Esophagus (tissue), 2 donors: ENCODE measurements around the gene RGS9BP. TPM values are rescaled to one million over a fixed set of nuclear protein-coding genes. Genes with fewer than 3 reads are reported as not detected.

ENCODE experiments used
- H3K27ac ChIP-seq, 2 donors: one replicate each; pipeline ENCODE4 v1.5.1; 2013; ENCODE audit warnings: low read depth in 2 of 2, mild to moderate bottlenecking in 2 of 2, inconsistent platforms in 1 of 2, low read length in 1 of 2, moderate library complexity in 1 of 2
- H3K27me3 ChIP-seq, 2 donors: one replicate each; pipeline ENCODE4 v1.6.1; 2013; ENCODE audit warnings: low read length in 2 of 2, control low read depth in 1 of 2, mild to moderate bottlenecking in 1 of 2; ENCODE audit not compliant: insufficient read depth in 2 of 2, control insufficient read depth in 1 of 2
- H3K36me3 ChIP-seq, 2 donors: one replicate each; pipeline ENCODE4 v1.6.1; 2013; ENCODE audit warnings: low read length in 1 of 2; ENCODE audit not compliant: control insufficient read depth in 2 of 2, insufficient read depth in 2 of 2
- H3K4me1 ChIP-seq, 2 donors: one replicate each; pipeline ENCODE4 v1.6.1; 2013; ENCODE audit warnings: low read length in 1 of 2; ENCODE audit not compliant: control insufficient read depth in 2 of 2, insufficient read depth in 2 of 2
- H3K4me3 ChIP-seq, 2 donors: one replicate each; pipeline ENCODE4 v1.5.1; 2013; ENCODE audit warnings: low read length in 2 of 2, mild to moderate bottlenecking in 2 of 2, low read depth in 1 of 2, moderate library complexity in 1 of 2
- H3K9me3 ChIP-seq, 2 donors: one replicate each; pipeline ENCODE4 v1.6.1; 2013; ENCODE audit warnings: mild to moderate bottlenecking in 2 of 2, low read depth in 1 of 2, low read length in 1 of 2, moderate library complexity in 1 of 2; ENCODE audit not compliant: control insufficient read depth in 2 of 2, insufficient read depth in 1 of 2
- WGBS, 2 donors: extraction: QIAGEN DNeasy Blood & Tissue Kit; methylation state at CpG; one replicate each; pipeline ENCODE4 v1.1.7; 2013; 5-methylcytosine and 5-hydroxymethylcytosine counted together
- polyA plus RNA-seq, 2 donors: library from polyadenylated mRNA; stranded (reverse); fragments of 200-250 nt; gene quantifications; one replicate each; pipeline ENCODE4 v1.2.3, GENCODE V29; 2013
- donor health status: healthy with polysubstance abuse.
- donor health status: Bipolar disorder and iron deficiency.

The RGS9BP gene
- polyA plus RNA-seq, 2 donors = 0.12 to 0.37 TPM

DNA sequence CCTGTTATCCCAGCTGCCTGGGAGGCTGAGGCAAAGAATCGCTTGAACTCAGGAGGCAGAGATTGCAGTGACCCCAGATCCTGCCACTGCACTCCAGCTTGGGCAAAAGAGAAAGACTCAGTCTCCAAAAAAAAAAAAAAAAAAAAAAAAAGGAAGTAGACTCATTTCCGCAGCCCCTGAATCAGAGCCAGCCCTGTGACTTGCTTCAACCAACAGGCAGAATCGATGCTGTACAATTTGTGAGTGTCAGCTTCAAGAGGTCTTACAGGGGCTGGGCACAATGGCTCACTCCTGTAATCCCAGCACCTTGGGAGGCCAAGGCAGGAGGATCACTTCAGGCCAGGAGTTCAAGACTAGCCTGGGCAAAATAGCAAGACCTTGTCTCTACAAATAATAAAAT is 13.5 kb upstream of the RGS9BP start:
- no peaks in the 10 kb centered on the region for H3K27me3 ChIP-seq
- H3K4me3 ChIP-seq = no peak overlapping the region
- no peaks in the 10 kb centered on the region for H3K4me1 ChIP-seq
- peaks cover 9 to 13% of the 10 kb centered on the region in 2 donors for H3K36me3 ChIP-seq
- H3K27ac ChIP-seq = no peak overlapping the region
- H3K9me3 ChIP-seq = no peaks in the 10 kb centered on the region
- WGBS, 2 donors = 52 to 53% methylated on average over 3 of the region's 3 CpGs

DNA sequence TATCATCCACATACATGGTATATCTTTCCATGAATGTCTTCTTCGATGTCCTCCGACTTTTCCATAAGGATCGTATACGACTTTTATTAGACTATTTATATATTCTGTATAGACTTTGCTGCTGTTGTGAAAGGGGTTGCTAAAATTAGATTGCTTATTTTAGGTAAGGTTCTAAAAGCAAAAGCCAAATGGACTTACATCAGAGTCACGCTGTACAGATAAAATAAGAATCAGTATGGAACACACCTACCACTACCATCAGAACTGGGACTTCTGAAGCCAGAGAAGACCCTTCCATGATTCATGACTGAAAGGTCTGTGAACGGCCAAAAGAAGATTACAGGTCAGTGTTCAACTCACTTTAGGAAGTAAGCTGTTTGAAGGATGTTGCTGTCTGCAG is 9.6 kb upstream of the RGS9BP start:
- Histone ChIP-seq H3K4me1 (no peaks in the 10 kb centered on the region), H3K9me3 (no peaks in the 10 kb centered on the region)
- WGBS, 2 donors = 90 to 93% methylated on average over 6 of the region's 6 CpGs

DNA sequence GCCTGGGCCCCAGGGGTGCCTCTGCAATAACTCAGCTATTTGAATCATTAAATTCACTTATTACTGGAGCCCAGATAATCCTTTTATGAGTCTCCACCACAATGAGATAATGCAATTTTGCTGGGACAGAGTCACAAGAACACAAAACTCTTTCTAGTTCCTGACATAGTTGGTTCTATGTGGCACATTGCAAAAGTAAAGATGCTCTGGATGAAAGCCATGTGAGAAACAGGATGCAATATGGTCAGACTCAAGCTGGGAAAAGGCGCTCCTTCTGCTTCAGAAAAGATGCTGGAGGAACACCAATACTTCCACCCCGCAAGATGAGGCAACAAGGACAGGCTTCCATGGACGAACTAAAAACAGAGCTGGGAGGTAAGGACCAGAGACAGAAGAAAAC is 6.3 kb upstream of the RGS9BP start:
- H3K27ac ChIP-seq = no peak overlapping the region
- no peak overlapping the region for H3K4me3 ChIP-seq
- peaks cover 0 to 4% of the 10 kb centered on the region in 2 donors for H3K36me3 ChIP-seq
- H3K27me3 ChIP-seq = no peaks in the 10 kb centered on the region
- peaks cover 8 to 11% of the 10 kb centered on the region in 2 donors for H3K4me1 ChIP-seq
- 86 to 94% methylated on average over 3 of the region's 3 CpGs for WGBS, 2 donors
- H3K9me3 ChIP-seq = no peaks in the 10 kb centered on the region

More for the DNA sequence above, 9.6 kb upstream of the RGS9BP start:
- H3K4me3 ChIP-seq = no peak overlapping the region
- no peaks in the 10 kb centered on the region for H3K27me3 ChIP-seq
- no peak overlapping the region for H3K27ac ChIP-seq
- peaks cover 0 to 4% of the 10 kb centered on the region in 2 donors for H3K36me3 ChIP-seq

DNA sequence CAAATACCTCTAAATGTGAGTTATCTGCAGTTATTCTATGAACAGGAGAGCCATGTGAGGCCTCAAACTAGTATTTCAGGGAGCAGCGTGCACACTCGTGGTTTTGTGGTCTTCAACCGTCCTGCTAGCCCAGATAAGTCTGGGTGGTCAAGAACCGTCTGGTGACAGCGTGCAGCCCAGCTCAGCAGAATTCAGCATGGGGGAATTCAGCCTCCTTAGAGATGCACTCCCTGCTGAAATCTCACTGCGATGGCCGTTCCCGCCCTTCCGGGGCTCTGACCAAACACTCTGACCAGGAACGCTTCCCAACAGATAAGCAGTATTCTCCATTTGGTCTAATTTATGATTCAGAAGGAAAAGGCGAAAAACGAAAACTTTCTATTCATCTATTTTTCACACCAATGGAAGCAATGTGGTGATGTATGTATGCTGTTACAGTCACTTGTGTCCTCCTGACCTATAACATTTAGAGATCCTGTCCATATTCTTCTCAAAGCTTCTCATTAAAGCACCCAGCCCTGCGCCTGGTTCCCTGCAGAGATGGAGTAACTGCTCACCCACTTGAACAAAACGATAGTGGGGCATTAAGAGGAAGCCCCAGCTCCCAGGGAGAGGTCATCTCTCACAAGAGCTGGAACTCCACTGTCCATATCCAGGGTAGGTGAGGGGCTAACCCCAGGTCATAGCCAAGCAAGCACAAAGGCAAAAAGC is 3.6 kb upstream of the RGS9BP start:
- Histone ChIP-seq H3K9me3 (no peaks in the 10 kb centered on the region), H3K4me3 (no peak overlapping the region), H3K4me1 (peaks cover 8 to 22% of the 10 kb centered on the region in 2 donors), H3K36me3 (peaks cover 0 to under 1% of the 10 kb centered on the region in 2 donors), H3K27me3 (no peaks in the 10 kb centered on the region), H3K27ac (no peak overlapping the region)
- 78 to 81% methylated on average over 14 of the region's 14 CpGs for WGBS, 2 donors

DNA sequence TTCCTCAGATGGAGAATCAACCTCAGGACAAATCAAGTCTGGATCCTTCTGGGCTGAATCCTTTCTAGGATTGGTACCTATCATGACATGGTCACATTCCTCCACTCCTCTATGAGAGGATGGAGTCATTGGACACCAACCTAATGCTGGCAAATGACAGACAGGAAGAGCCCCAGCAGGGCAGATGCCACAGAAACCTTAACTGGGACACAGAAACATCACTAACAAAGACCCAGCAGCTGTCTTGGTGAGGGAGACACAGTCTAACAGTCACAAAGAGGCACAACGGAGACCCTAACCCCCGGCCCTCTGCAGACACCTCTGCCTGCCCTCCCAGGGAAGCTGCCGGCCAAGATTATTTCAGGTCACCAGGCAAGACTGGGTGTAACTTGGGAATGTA is 2.8 kb upstream of the RGS9BP start:
- WGBS, 2 donors = 82 to 91% methylated on average over 3 of the region's 3 CpGs
- H3K27ac ChIP-seq = no peak overlapping the region
- H3K4me3 ChIP-seq = no peak overlapping the region
- peaks cover 8 to 25% of the 10 kb centered on the region in 2 donors for H3K4me1 ChIP-seq
- no peaks in the 10 kb centered on the region for H3K27me3 ChIP-seq
- no peaks in the 10 kb centered on the region for H3K36me3 ChIP-seq
- no peaks in the 10 kb centered on the region for H3K9me3 ChIP-seq

DNA sequence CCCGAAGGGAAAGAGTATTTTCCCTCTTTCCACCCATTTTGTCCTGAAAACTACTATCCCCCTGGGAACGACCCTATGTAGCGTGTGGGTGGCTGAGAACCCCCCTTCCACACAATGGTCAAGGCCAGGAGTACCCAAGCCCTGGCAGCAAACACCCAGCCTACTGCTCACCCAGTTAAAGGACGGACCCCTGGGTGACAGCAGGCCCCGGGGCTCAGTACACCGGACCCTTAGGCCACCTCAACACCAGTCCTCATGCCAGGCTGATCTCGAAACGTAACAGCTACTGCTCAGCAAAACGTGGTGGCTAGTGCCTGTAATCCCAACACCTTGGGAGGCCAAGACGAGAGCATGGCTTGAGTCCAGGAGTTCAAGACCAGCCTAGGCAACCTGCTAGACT is 2.1 kb upstream of the RGS9BP start:
- H3K27ac ChIP-seq = no peak overlapping the region
- no peaks in the 10 kb centered on the region for H3K9me3 ChIP-seq
- no peaks in the 10 kb centered on the region for H3K36me3 ChIP-seq
- WGBS, 2 donors = 78 to 83% methylated on average over 10 of the region's 10 CpGs
- peaks cover 8 to 25% of the 10 kb centered on the region in 2 donors for H3K4me1 ChIP-seq
- no peaks in the 10 kb centered on the region for H3K27me3 ChIP-seq
- peak overlapping the region; percentile 7 to 66 for H3K4me3 ChIP-seq

DNA sequence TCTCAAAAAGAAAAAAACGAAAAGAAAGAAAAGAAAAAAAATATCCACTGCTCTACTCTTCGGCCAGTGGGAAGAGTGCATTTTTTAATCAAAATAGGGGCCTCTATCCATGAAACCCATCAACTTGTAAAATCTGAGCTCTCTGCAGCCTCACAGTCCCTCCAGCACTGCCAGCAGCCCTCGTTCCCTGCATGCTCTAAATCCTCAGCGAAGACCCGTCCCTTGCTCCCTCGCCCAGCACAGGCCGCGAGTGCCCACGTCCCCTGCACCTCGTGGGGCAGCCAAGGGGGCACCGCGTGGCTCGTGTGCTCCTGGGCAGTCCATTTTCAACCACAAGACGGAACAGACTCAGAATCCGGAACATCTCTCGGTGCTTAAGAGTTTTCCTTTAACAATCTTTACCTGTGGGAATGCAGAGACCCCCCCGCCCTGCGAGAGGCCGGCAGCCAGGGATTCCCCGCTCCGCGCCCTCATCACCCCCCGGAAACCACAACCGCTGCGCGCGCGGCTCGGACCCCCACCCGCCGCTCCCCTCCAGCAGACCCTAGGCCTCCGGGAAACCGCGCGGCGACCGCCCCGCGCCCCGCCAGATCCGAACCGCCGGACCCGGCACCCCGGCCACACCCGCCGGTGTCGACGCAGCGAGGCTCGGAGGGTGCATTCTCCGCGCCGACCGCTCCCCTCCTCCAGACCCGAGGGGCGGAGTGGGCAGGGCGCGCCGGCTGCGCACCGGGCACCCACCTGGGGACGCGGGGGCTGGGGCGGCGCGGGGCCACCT is 1.3 kb upstream of the RGS9BP start:
- H3K4me1 ChIP-seq = peaks cover 8 to 25% of the 10 kb centered on the region in 2 donors
- H3K27me3 ChIP-seq = no peaks in the 10 kb centered on the region
- no peaks in the 10 kb centered on the region for H3K9me3 ChIP-seq
- H3K27ac ChIP-seq = peak overlapping the region; percentile 86 to 90
- WGBS, 2 donors = 1% methylated on average over 46 to 67 of the region's 67 CpGs
- H3K4me3 ChIP-seq = peak overlapping the region; percentile 66 to 95
- H3K36me3 ChIP-seq = no peaks in the 10 kb centered on the region

DNA sequence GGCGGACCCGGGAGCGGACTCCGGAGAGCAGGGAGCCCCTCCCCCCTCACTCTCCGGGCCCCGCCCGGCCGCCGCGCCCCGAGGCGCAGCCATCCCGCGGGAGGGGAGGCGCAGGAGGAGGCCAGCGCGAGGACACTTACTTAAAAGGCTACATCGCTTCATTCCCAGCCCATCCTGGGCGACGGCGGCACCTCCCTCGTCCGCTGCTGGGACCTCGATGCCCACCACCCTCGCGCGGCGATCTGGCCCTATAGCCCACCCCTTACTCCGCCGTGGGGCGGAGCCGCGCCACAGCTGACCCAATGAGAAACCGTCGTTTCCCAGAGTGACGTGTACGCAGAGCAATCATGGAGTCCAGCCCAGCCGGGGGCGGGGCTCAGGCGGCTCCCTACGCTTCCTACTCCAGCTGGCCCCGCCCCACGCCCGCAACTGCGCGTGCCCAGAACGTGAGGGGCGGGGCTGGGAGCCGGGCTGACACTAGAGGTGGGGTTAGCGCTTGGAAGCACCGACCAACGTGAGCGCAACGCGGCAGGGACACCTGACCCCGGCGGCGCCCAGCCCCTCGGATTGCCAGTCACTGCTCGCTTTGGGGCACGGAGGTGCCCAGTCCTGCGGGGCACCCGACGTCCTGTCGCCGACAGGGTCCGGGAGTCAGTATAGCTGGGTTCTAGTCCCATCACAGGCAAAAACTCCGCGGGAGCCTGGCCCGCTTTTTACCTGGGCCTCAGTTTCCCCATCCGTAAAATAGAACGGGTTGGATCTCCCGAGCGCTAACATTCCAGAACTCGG is 523 bp upstream of the RGS9BP start, which contains the start of gene ANKRD27:
Gene ANKRD27 (minus strand): TSS at position 250 of the 789 bp plus-strand sequence. CDS start 16,165 bp downstream, outside the sequence.
- H3K27ac ChIP-seq = peak within 1 kb of the TSS; percentile 86 to 90
- H3K27me3 ChIP-seq = no peaks in the 10 kb centered on the region
- no peaks in the 10 kb centered on the region for H3K9me3 ChIP-seq

DNA sequence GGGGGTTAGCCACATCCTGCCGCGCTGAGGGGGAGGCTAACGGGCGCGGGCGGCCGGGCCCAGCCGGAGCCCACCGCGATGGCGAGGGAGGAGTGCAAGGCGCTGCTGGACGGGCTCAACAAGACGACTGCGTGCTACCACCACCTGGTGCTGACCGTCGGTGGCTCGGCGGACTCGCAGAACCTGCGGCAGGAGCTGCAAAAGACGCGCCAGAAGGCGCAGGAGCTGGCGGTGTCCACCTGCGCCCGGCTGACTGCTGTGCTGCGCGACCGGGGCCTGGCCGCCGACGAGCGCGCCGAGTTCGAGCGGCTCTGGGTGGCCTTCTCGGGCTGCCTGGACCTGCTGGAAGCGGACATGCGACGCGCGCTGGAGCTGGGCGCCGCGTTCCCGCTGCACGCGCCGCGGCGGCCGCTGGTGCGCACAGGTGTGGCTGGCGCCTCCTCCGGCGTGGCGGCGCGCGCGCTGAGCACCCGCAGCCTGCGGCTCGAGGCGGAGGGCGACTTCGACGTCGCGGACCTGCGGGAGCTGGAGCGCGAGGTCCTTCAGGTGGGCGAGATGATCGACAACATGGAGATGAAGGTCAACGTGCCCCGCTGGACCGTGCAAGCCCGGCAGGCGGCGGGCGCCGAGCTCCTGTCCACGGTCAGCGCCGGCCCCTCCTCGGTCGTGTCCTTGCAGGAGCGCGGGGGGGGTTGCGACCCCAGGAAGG is 692 bp downstream of the RGS9BP start:
- Histone ChIP-seq H3K27me3 (no peaks in the 10 kb centered on the region), H3K27ac (peak overlapping the region in 1 of 2 donors; percentile 81), H3K4me3 (peak overlapping the region; percentile 47 to 55), H3K9me3 (no peaks in the 10 kb centered on the region), H3K4me1 (peaks cover 8 to 25% of the 10 kb centered on the region in 2 donors), H3K36me3 (no peaks in the 10 kb centered on the region)
- WGBS, 2 donors = 2 to 4% methylated on average over 64 to 93 of the region's 93 CpGs

More for the DNA sequence above, 523 bp upstream of the RGS9BP start, which contains the start of gene ANKRD27:
- WGBS, 2 donors = 0 to 1% methylated on average over 49 to 75 of the region's 75 CpGs
- Histone ChIP-seq H3K4me3 (peak within 1 kb of the TSS; percentile 66 to 95), H3K36me3 (no peaks in the 10 kb centered on the region), H3K4me1 (peaks cover 8 to 25% of the 10 kb centered on the region in 2 donors)
